ENCODE data around the gene SLC1A2. TPM values are rescaled to one million over a fixed set of nuclear protein-coding genes. Genes with fewer than 3 reads are reported as not detected.

SLC1A2 gene
- total RNA-seq, 2 experiments from 2014 or later, result not detected

- ChIA-PET CTCF (interaction anchor here (1.9 kb wide), 1 partner anchor 25 kb away, joined by 6 read pairs; no protein-coding TSS in a partner anchor), POLR2A (interaction anchor here (1.5 kb wide), 1 partner anchor 24 kb away, joined by 4 read pairs; no protein-coding TSS in a partner anchor)
- ATAC-seq, result no peak
- H3K36me3 Mint-ChIP-seq (ENCODE audit: low read depth), result no peaks in the 10 kb centered on the region
- no peak for TF ChIP-seq CTCF (IDR thresholded peaks at IDR 0.05)
- H3K4me1 Mint-ChIP-seq (ENCODE audit: low read depth), result no peaks in the 10 kb centered on the region
- no peak overlapping the region for H3K4me3 Mint-ChIP-seq
- H3K9me3 Mint-ChIP-seq, result no peaks in the 10 kb centered on the region
- H3K27ac Mint-ChIP-seq, result no peak overlapping the region
- H3K27me3 Mint-ChIP-seq, result peaks cover 13% of the 10 kb centered on the region
- intact Hi-C loops (cut with micrococcal nuclease), result no loop called here
- no peak for DNase-seq
Measured at GRCh38 chr11:35459489-35459888, 40.1 kb upstream of the SLC1A2 start.

GRCh38 chr11:35458846-35459245, 39.5 kb upstream of the SLC1A2 start:
- intact Hi-C loops (cut with micrococcal nuclease), result no loop called here
- ChIA-PET POLR2A (interaction anchor here (1.5 kb wide), 1 partner anchor 25 kb away, joined by 4 read pairs; no protein-coding TSS in a partner anchor), CTCF (interaction anchor here (1.9 kb wide), 1 partner anchor 26 kb away, joined by 6 read pairs; no protein-coding TSS in a partner anchor)
- no peak for DNase-seq
- H3K9me3 Mint-ChIP-seq, result no peaks in the 10 kb centered on the region
- ATAC-seq, result no peak
- peaks cover 11% of the 10 kb centered on the region for H3K27me3 Mint-ChIP-seq
- TF ChIP-seq CTCF (IDR thresholded peaks at IDR 0.05), result no peak
- no peaks in the 10 kb centered on the region for H3K36me3 Mint-ChIP-seq (ENCODE audit: low read depth)
- no peak overlapping the region for H3K27ac Mint-ChIP-seq
- H3K4me3 Mint-ChIP-seq, result no peak overlapping the region
- H3K4me1 Mint-ChIP-seq (ENCODE audit: low read depth), result no peaks in the 10 kb centered on the region

GRCh38 chr11:35454362-35454761, 35.0 kb upstream of the SLC1A2 start:
- intact Hi-C loops (cut with micrococcal nuclease), result no loop called here
- Mint-ChIP-seq H3K27me3 (peaks cover 24% of the 10 kb centered on the region), H3K4me3 (no peak overlapping the region), H3K36me3 (ENCODE audit: low read depth) (no peaks in the 10 kb centered on the region), H3K27ac (no peak overlapping the region), H3K9me3 (no peaks in the 10 kb centered on the region), H3K4me1 (ENCODE audit: low read depth) (no peaks in the 10 kb centered on the region)
- DNase-seq, result no peak
- ChIA-PET CTCF (no interaction called here), POLR2A (no interaction called here)
- no peak for ATAC-seq
- no peak for TF ChIP-seq CTCF (IDR thresholded peaks at IDR 0.05)

- CTCF ChIA-PET, result no interaction called here
- H3K9me3 Mint-ChIP-seq, result no peaks in the 10 kb centered on the region
- ATAC-seq, result no peak
- no peaks in the 10 kb centered on the region for H3K36me3 Mint-ChIP-seq (ENCODE audit: low read depth)
- H3K4me1 Mint-ChIP-seq (ENCODE audit: low read depth), result no peaks in the 10 kb centered on the region
- no peak overlapping the region for H3K27ac Mint-ChIP-seq
- H3K4me3 Mint-ChIP-seq, result no peak overlapping the region
- peaks cover 38% of the 10 kb centered on the region for H3K27me3 Mint-ChIP-seq
- no peak for TF ChIP-seq CTCF (IDR thresholded peaks at IDR 0.05)
- DNase-seq, result no peak
- intact Hi-C loops (cut with micrococcal nuclease), result no loop called here
- POLR2A ChIA-PET, result interaction anchor here (0.7 kb wide), 1 partner anchor 12 kb away, joined by 3 read pairs; no protein-coding TSS in a partner anchor
Measured at GRCh38 chr11:35436581-35437250, 17.4 kb upstream of the SLC1A2 start.

- Mint-ChIP-seq H3K36me3 (ENCODE audit: low read depth) (no peaks in the 10 kb centered on the region), H3K27ac (no peak overlapping the region), H3K4me3 (no peak overlapping the region), H3K27me3 (peaks cover 36% of the 10 kb centered on the region), H3K4me1 (ENCODE audit: low read depth) (no peaks in the 10 kb centered on the region), H3K9me3 (no peaks in the 10 kb centered on the region)
- TF ChIP-seq CTCF (IDR thresholded peaks at IDR 0.05), result no peak
- POLR2A ChIA-PET, result interaction anchor here (0.8 kb wide), 1 partner anchor 665 kb away, joined by 3 read pairs; no protein-coding TSS in a partner anchor
- intact Hi-C loops (cut with micrococcal nuclease), result no loop called here
- ATAC-seq (no peak), DNase-seq (no peak)
- CTCF ChIA-PET, result no interaction called here
Measured at GRCh38 chr11:35433588-35433987, 14.2 kb upstream of the SLC1A2 start.
